Adrenal gland (tissue), 12 donors: Measurements from ENCODE around the gene PFDN6. TPM values are rescaled to one million over a fixed set of nuclear protein-coding genes. Genes with fewer than 3 reads are reported as not detected.

Source experiments
- DNase-seq, 7 donors: peaks; one replicate each; pipeline ENCODE4 v3.0.0-alpha.2; 2019 to 2020
- H3K27ac ChIP-seq, 5 donors: fragments of 200-600 bp; sonication (generic) in 4 of 5; 1 replicate in 3 of 5; 2 replicates in 2 of 5; pipeline versions ENCODE4 v1.5.1 to v1.8.0; 2016 to 2020; ENCODE audit warnings: mild to moderate bottlenecking in 1 of 5
- H3K27me3 ChIP-seq: fragments of 200-600 bp; 2 replicates; pipeline ENCODE4 v1.8.0; 2021
- H3K36me3 ChIP-seq, 2 donors: fragments of 200-600 bp; replicated peaks in 1 of 2; 1 replicate in 1 of 2; 2 replicates in 1 of 2; pipeline versions ENCODE4 v1.5.1 to v1.8.0; 2018 to 2022
- H3K4me1 ChIP-seq, 2 donors: fragments of 200-600 bp; replicated peaks in 1 of 2; 1 replicate in 1 of 2; 2 replicates in 1 of 2; pipeline versions ENCODE4 v1.5.1 to v1.8.0; 2018 to 2021
- H3K4me3 ChIP-seq, 4 donors: fragments of 200-600 bp; sonication (generic) in 3 of 4; one replicate each; pipeline ENCODE4 v1.5.1; 2016 to 2018
- H3K9me3 ChIP-seq, 3 donors: fragments of 200-600 bp; sonication (generic) in 1 of 3; replicated peaks in 1 of 3; 1 replicate in 2 of 3; 2 replicates in 1 of 3; pipeline versions ENCODE4 v1.5.1 to v1.8.0; 2016 to 2021
- POLR2A ChIP-seq, 2 donors: fragments of 450-650 bp; IDR thresholded peaks; one replicate each; pipeline ENCODE4 v1.6.1; 2017; ENCODE audit warnings: antibody characterized with exemption in 2 of 2, mild to moderate bottlenecking in 2 of 2, moderate library complexity in 1 of 2
- WGBS, 4 donors: extraction: QIAGEN DNeasy Blood & Tissue Kit in 2 of 4; methylation state at CpG; one replicate each; pipeline versions ENCODE4 v1.1.5 to v1.1.7; 2013 to 2017; 5-methylcytosine and 5-hydroxymethylcytosine counted together
- intact Hi-C, 2 donors: fragments of 100-400 bp; cut with DNase I; formaldehyde crosslinking; loops; one replicate each; pipeline versions ENCODE4 v1.14.1 to v1.15.0; 2022 to 2023
- polyA plus RNA-seq, 3 donors: library from polyadenylated mRNA; stranded (reverse); fragments of 200-250 nt in 2 of 3; fragments of 350-450 nt in 1 of 3; fragmentation: Illumina TruSeq in 1 of 3; extraction: RNeasy Lipid Tissue Mini Kit (QIAGEN cat#74804) in 1 of 3; gene quantifications; one replicate each; pipeline ENCODE4 v1.2.3, GENCODE V29; 2013 to 2014
- total RNA-seq, 9 donors: library from RNA; depleted of rRNA in 4 of 9; stranded (reverse); fragments of >200 nt in 4 of 9; fragments of 120-200 nt in 1 of 9; fragmentation: NEBNext Ultra II Directional in 1 of 9; extraction: Animal tissue kit (Norgen Biotek cat#: 25700) in 1 of 9; gene quantifications; one replicate each; pipeline versions ENCODE4 v1.1.0 to v1.2.4, GENCODE V29; 2013 to 2023
- TF ChIP-seq, protein P1 (sequence below), 6 experiments: fragments of 450-650 bp in 4 of 6; fragments of 200-600 bp in 2 of 6; sonication (generic) in 1 of 6; IDR thresholded peaks; 1 replicate in 5 of 6; 2 replicates in 1 of 6; pipeline versions ENCODE4 v1.5.1 to v1.8.0; 2016 to 2021; ENCODE audit warnings: antibody characterized with exemption in 6 of 6, mild to moderate bottlenecking in 2 of 6, moderate library complexity in 1 of 6
- donor health status: healthy with polysubstance abuse.
- donor health status: Bipolar disorder and iron deficiency.
- donor health status: DM: yes; HTN: yes; CAD: no.
- donor health status: DM: no; HTN: no; CAD: no.
- donor health status: DM: no; HTN: no; CAD: no.
- donor health status: DM: yes; HTN: yes; CAD: no.

Gene PFDN6
- total and polyA plus RNA-seq, 12 donors, result 6.8 to 830 (median 67.6) TPM

DNA sequence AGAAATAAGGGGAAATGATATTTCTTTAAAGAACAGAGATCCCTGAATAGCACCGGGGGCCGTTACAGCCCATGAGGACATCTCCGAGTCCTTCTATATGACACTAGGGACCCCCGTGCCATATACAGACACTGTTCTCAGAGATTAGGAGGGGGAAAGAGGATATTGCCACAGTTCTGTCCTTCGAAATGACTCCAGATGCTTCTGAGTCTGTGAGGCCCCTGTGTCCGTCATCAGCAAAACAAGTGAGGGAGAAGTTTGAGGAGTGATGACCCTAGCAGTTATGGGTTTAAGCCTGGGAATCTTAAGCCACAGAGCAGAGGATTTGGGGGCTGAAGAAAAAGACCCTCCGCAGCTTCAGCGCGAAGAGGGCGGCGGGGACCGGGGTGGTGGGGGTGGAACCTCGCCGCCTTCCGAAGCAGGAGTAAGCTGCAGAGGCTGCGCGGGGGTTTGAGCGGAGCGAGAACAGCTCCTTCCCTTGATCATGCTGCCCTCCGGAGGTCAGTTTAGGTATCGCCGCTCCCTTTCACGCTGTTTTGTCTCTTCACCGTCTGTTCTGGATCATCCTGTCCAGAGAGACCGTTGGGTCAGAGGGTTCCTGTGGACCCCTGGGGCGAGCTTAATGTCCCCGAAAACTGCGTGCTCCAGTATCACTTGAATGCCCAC lies 41.3 kb upstream of the PFDN6 start:
- intact Hi-C loops, result loop anchor here (5.0 to 10.0 kb wide), 5 partner anchors 36 to 233 kb away; partner anchors contain the start of gene RING1 (in 1 of the 2)
- WGBS, 4 donors, result 4 to 10% (median 5%) methylated on average over 12 to 28 of the region's 28 CpGs
- Histone ChIP-seq H3K4me1 (peaks cover 20 to 23% of the 10 kb centered on the region in 2 donors), H3K9me3 (no peaks in the 10 kb centered on the region), H3K36me3 (no peaks in the 10 kb centered on the region), H3K27ac (peak overlapping the region in 4 of 5 donors; percentile 89 to 96 (median 93)), H3K4me3 (peak overlapping the region in 2 of 4 donors; percentile 27 to 40), H3K27me3 (no peaks in the 10 kb centered on the region)
- DNase-seq, result peak; percentile 80 to 96 (median 91)
- TF ChIP-seq POLR2A (IDR thresholded peaks at IDR 0.05), result no peak
- TF ChIP-seq, protein P1, sequence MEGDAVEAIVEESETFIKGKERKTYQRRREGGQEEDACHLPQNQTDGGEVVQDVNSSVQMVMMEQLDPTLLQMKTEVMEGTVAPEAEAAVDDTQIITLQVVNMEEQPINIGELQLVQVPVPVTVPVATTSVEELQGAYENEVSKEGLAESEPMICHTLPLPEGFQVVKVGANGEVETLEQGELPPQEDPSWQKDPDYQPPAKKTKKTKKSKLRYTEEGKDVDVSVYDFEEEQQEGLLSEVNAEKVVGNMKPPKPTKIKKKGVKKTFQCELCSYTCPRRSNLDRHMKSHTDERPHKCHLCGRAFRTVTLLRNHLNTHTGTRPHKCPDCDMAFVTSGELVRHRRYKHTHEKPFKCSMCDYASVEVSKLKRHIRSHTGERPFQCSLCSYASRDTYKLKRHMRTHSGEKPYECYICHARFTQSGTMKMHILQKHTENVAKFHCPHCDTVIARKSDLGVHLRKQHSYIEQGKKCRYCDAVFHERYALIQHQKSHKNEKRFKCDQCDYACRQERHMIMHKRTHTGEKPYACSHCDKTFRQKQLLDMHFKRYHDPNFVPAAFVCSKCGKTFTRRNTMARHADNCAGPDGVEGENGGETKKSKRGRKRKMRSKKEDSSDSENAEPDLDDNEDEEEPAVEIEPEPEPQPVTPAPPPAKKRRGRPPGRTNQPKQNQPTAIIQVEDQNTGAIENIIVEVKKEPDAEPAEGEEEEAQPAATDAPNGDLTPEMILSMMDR (IDR thresholded peaks at IDR 0.05), result peak; percentile 91 to 99 (median 99)

DNA sequence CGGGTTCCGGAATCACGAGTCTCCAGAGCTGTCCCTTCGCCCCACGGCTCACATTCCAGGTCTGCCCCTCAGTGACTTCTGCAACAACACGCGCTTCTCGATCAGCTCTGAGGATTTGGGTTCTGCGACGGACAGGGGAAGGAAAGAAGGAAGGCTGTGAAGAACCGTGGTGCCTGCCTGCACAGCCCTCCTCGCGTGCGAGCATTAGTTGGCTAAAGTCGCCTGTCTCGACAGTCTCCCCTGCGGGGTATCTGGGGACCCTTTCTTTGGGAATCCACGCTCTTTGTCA lies 40.8 kb upstream of the PFDN6 start:
- intact Hi-C loops, result loop anchor here (5.0 to 10.0 kb wide), 5 partner anchors 36 to 234 kb away; partner anchors contain the start of gene RING1 (in 1 of the 2)
- DNase-seq, result peak in 1 of 7 donors; percentile 51

DNA sequence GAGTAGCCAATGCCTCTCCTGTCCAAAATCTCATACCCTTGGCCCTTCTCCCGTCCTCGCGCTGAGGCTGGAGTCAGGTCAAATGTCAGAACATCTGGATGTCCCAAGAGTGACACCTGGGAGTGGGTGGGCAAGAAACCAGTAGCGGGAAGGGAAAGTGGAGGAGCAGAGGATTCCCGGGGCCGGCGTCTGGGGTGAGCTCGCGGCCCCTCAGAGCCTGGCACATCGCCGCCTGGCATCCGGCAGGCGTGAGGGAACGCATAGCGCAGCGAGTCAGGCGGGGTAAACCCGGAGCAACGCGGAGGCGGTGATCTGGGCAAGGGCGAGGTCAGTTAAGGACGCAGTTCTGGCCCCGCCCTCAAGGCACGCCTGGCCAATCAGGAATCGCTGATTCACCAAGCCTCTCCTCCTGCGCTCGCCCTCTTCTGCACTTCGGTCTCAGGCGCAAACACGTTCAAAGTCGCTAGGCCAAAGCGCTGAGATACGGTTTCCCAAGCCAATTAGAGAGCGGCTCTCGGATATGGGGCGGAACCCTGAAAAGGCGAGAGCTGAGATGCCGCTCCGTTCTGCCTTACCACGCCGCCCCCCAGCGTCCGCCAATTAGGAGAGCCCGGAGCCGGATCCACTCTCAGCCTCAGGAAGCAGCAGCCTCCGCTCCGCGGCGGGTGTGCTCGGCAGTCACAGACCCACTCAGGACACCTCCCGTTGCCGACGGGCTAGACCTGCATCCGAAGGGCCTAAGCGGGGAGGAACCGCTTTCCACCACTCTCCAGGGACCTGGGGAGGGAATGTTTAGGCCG lies 40.3 kb upstream of the PFDN6 start:
- peak; percentile 96 to 100 (median 99) for DNase-seq
- Histone ChIP-seq H3K27ac (peak overlapping the region; percentile 87 to 96 (median 93)), H3K27me3 (no peaks in the 10 kb centered on the region), H3K4me1 (peaks cover 20 to 23% of the 10 kb centered on the region in 2 donors), H3K9me3 (no peaks in the 10 kb centered on the region), H3K4me3 (peak overlapping the region in 3 of 4 donors; percentile 37 to 63 (median 40)), H3K36me3 (no peaks in the 10 kb centered on the region)
- TF ChIP-seq, protein P1 (IDR thresholded peaks at IDR 0.05), result peak in 4 of 6 experiments; percentile 0 to 14 (median 10)
- peak; percentile 76 to 98 for TF ChIP-seq POLR2A (IDR thresholded peaks at IDR 0.05)
- intact Hi-C loops, result loop anchor here (5.0 to 10.0 kb wide), 5 partner anchors 37 to 234 kb away; partner anchors contain the start of gene RING1 (in 1 of the 2)
- WGBS, 4 donors, result 0 to 1% (median 0%) methylated on average over 16 to 58 of the region's 58 CpGs

More for the DNA sequence above, 40.8 kb upstream of the PFDN6 start:
- Histone ChIP-seq H3K9me3 (no peaks in the 10 kb centered on the region), H3K27ac (peak overlapping the region; percentile 79 to 96 (median 93)), H3K4me1 (peaks cover 20 to 23% of the 10 kb centered on the region in 2 donors), H3K27me3 (no peaks in the 10 kb centered on the region), H3K36me3 (no peaks in the 10 kb centered on the region), H3K4me3 (peak overlapping the region in 3 of 4 donors; percentile 19 to 40 (median 27))
- 0 to 1% (median 0%) methylated on average over 1 to 18 of the region's 18 CpGs for WGBS, 4 donors
- TF ChIP-seq, protein P1 (IDR thresholded peaks at IDR 0.05), result peak in 2 of 6 experiments; percentile 6 to 48
- no peak for TF ChIP-seq POLR2A (IDR thresholded peaks at IDR 0.05)
